Measurements from ENCODE around the gene RBPJL. TPM values are rescaled to one million over a fixed set of nuclear protein-coding genes. Genes with fewer than 3 reads are reported as not detected.

The RBPJL gene
- not detected for polyA plus RNA-seq

GRCh38 chr20:45306431-45306982 is at the start of gene RBPJL:
RBPJL (plus strand) TSS chr20:45306840; CDS start chr20:45306923, 83 bp downstream.
- Mint-ChIP-seq H3K4me1 (peaks cover 0 to 6% of the 10 kb centered on the region in 2 donors), H3K4me3 (no peak within 1 kb of the TSS), H3K9me3 (no peaks in the 10 kb centered on the region), H3K27me3 (ENCODE audit: low read depth in 3 of 3) (peaks cover 14 to 17% (median 14%) of the 10 kb centered on the region in 3 donors), H3K36me3 (no peaks in the 10 kb centered on the region), H3K27ac (no peak within 1 kb of the TSS)
- no peak for DNase-seq

- Mint-ChIP-seq H3K4me1 (no peaks in the 10 kb centered on the region), H3K27me3 (ENCODE audit: low read depth in 3 of 3) (peaks cover 3 to 11% (median 8%) of the 10 kb centered on the region in 3 donors), H3K9me3 (no peaks in the 10 kb centered on the region), H3K36me3 (no peaks in the 10 kb centered on the region), H3K4me3 (no peak overlapping the region), H3K27ac (no peak overlapping the region)
- no peak for DNase-seq
Measured at GRCh38 chr20:45257161-45257560, 49.5 kb upstream of the RBPJL start.

- Mint-ChIP-seq H3K9me3 (no peaks in the 10 kb centered on the region), H3K27me3 (ENCODE audit: low read depth in 3 of 3) (peaks cover 3 to 11% (median 5%) of the 10 kb centered on the region in 3 donors), H3K27ac (no peak overlapping the region), H3K4me3 (no peak overlapping the region), H3K4me1 (no peaks in the 10 kb centered on the region), H3K36me3 (no peaks in the 10 kb centered on the region)
- DNase-seq: no peak
Measured at GRCh38 chr20:45257711-45258110, 48.9 kb upstream of the RBPJL start.

GRCh38 chr20:45258259-45258658 is 48.4 kb upstream of the RBPJL start:
- no peak overlapping the region for H3K4me3 Mint-ChIP-seq
- no peaks in the 10 kb centered on the region for H3K9me3 Mint-ChIP-seq
- H3K4me1 Mint-ChIP-seq: no peaks in the 10 kb centered on the region
- no peaks in the 10 kb centered on the region for H3K36me3 Mint-ChIP-seq
- peaks cover 4 to 11% (median 7%) of the 10 kb centered on the region in 3 donors for H3K27me3 Mint-ChIP-seq (ENCODE audit: low read depth in 3 of 3)
- no peak for DNase-seq
- H3K27ac Mint-ChIP-seq: no peak overlapping the region

- peaks cover 4 to 11% (median 7%) of the 10 kb centered on the region in 3 donors for H3K27me3 Mint-ChIP-seq (ENCODE audit: low read depth in 3 of 3)
- no peaks in the 10 kb centered on the region for H3K9me3 Mint-ChIP-seq
Measured at GRCh38 chr20:45258664-45259063, 48.0 kb upstream of the RBPJL start.

GRCh38 chr20:45263556-45264266 is 42.9 kb upstream of the RBPJL start:
- Mint-ChIP-seq H3K36me3 (no peaks in the 10 kb centered on the region), H3K27me3 (ENCODE audit: low read depth in 3 of 3) (peaks cover 4 to 9% (median 5%) of the 10 kb centered on the region in 3 donors), H3K4me3 (no peak overlapping the region), H3K27ac (no peak overlapping the region), H3K9me3 (no peaks in the 10 kb centered on the region), H3K4me1 (no peaks in the 10 kb centered on the region)
- no peak for DNase-seq

More at GRCh38 chr20:45258664-45259063, 48.0 kb upstream of the RBPJL start:
- no peak for DNase-seq
- no peak overlapping the region for H3K27ac Mint-ChIP-seq
- no peak overlapping the region for H3K4me3 Mint-ChIP-seq
- no peaks in the 10 kb centered on the region for H3K36me3 Mint-ChIP-seq
- no peaks in the 10 kb centered on the region for H3K4me1 Mint-ChIP-seq

- H3K36me3 Mint-ChIP-seq: no peaks in the 10 kb centered on the region
- no peaks in the 10 kb centered on the region for H3K9me3 Mint-ChIP-seq
- H3K27ac Mint-ChIP-seq: no peak overlapping the region
- H3K27me3 Mint-ChIP-seq (ENCODE audit: low read depth in 3 of 3): peaks cover 7 to 12% (median 7%) of the 10 kb centered on the region in 3 donors
- no peak for DNase-seq
- H3K4me1 Mint-ChIP-seq: no peaks in the 10 kb centered on the region
- H3K4me3 Mint-ChIP-seq: no peak overlapping the region
Measured at GRCh38 chr20:45266977-45267376, 39.7 kb upstream of the RBPJL start.

- peaks cover 7 to 10% (median 7%) of the 10 kb centered on the region in 3 donors for H3K27me3 Mint-ChIP-seq (ENCODE audit: low read depth in 3 of 3)
- H3K9me3 Mint-ChIP-seq: no peaks in the 10 kb centered on the region
- H3K36me3 Mint-ChIP-seq: no peaks in the 10 kb centered on the region
- H3K27ac Mint-ChIP-seq: no peak overlapping the region
- no peak for DNase-seq
- H3K4me3 Mint-ChIP-seq: no peak overlapping the region
- no peaks in the 10 kb centered on the region for H3K4me1 Mint-ChIP-seq
Measured at GRCh38 chr20:45268531-45268930, 38.1 kb upstream of the RBPJL start.

- Mint-ChIP-seq H3K9me3 (no peaks in the 10 kb centered on the region), H3K4me1 (no peaks in the 10 kb centered on the region), H3K27ac (no peak overlapping the region), H3K27me3 (ENCODE audit: low read depth in 3 of 3) (peaks cover 7 to 10% (median 7%) of the 10 kb centered on the region in 3 donors), H3K36me3 (no peaks in the 10 kb centered on the region), H3K4me3 (no peak overlapping the region)
- DNase-seq: no peak
Measured at GRCh38 chr20:45269056-45269455, 37.6 kb upstream of the RBPJL start.

- no peak overlapping the region for H3K4me3 Mint-ChIP-seq
- H3K9me3 Mint-ChIP-seq: no peaks in the 10 kb centered on the region
- H3K27me3 Mint-ChIP-seq (ENCODE audit: low read depth in 3 of 3): peaks cover 7 to 10% (median 7%) of the 10 kb centered on the region in 3 donors
- H3K27ac Mint-ChIP-seq: no peak overlapping the region
- no peaks in the 10 kb centered on the region for H3K4me1 Mint-ChIP-seq
- no peaks in the 10 kb centered on the region for H3K36me3 Mint-ChIP-seq
- no peak for DNase-seq
Measured at GRCh38 chr20:45269754-45270270, 36.8 kb upstream of the RBPJL start.

- Mint-ChIP-seq H3K27ac (no peak overlapping the region), H3K9me3 (peaks cover 0 to 1% (median 0%) of the 10 kb centered on the region in 6 donors), H3K4me1 (no peaks in the 10 kb centered on the region), H3K27me3 (ENCODE audit: low read depth in 3 of 3) (peaks cover 4 to 9% (median 7%) of the 10 kb centered on the region in 3 donors), H3K4me3 (no peak overlapping the region), H3K36me3 (no peaks in the 10 kb centered on the region)
- DNase-seq: no peak
Measured at GRCh38 chr20:45275338-45275737, 31.3 kb upstream of the RBPJL start.

GRCh38 chr20:45279992-45280391 is 26.6 kb upstream of the RBPJL start:
- Mint-ChIP-seq H3K27me3 (ENCODE audit: low read depth in 3 of 3) (peaks cover 2 to 16% (median 10%) of the 10 kb centered on the region in 3 donors), H3K27ac (no peak overlapping the region), H3K36me3 (no peaks in the 10 kb centered on the region), H3K4me3 (no peak overlapping the region), H3K4me1 (no peaks in the 10 kb centered on the region), H3K9me3 (peaks cover 0 to 1% (median 0%) of the 10 kb centered on the region in 6 donors)
- no peak for DNase-seq

GRCh38 chr20:45282700-45283550 is 23.7 kb upstream of the RBPJL start:
- Mint-ChIP-seq H3K9me3 (peaks cover 0 to 1% (median 0%) of the 10 kb centered on the region in 6 donors), H3K27ac (no peak overlapping the region), H3K4me1 (no peaks in the 10 kb centered on the region), H3K36me3 (no peaks in the 10 kb centered on the region), H3K4me3 (no peak overlapping the region), H3K27me3 (ENCODE audit: low read depth in 3 of 3) (peaks cover 2 to 14% (median 6%) of the 10 kb centered on the region in 3 donors)
- no peak for DNase-seq
